ENCODE data around the gene STRN3.
"Not testable (repeated sequence)": the region's sequence is repeated elsewhere in the genome, so short reads cannot be mapped to it uniquely, and the experiment has no call there.

The STRN3 gene

GRCh38 chr14:31026077-31026449, at the start of gene STRN3:
Gene STRN3, minus strand, starts transcription at chr14:31026379. Its CDS starts 194 bp downstream, at chr14:31026185.
- DNase-seq (ENCODE audit: low read depth), result no peak

DNA sequence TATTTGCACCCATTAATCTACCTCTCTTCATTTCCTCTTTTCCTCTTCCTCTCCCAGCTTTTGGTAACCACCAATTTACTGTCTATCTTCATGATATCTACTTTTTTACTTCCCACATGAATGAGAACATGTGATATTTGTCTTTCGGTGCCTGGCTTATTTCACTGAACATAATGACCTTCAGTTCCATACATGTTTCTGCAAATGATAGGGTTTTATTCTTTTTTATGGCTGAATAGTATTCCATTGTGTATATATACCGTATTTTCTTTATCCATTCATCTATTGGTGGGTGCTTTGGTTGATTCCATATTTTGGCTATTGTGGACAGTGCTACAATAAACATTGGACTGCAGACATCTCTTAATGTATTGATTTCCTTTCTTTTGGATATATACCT, 49.0 kb upstream of the STRN3 start:
- no peak for DNase-seq (ENCODE audit: low read depth)

DNA sequence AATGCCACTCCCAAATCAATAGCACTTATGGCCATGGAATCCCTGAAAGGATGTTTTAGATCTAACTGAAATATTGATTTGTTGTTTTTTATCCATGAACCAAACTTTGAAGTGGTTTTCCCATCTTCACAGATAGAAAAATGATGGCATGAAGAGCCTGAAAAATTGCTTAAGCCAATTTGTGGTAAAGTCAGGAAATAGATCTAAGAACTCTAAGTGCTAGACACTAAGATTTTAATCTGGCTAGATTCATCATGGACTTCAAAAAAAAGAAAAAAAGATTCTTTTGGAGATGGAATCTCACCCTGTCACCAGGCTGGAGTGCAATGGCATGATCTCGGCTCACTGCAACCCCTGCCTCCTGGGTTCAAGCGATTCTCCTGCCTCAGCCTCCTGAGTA, 45.0 kb upstream of the STRN3 start:
- DNase-seq (ENCODE audit: low read depth), result no peak

DNA sequence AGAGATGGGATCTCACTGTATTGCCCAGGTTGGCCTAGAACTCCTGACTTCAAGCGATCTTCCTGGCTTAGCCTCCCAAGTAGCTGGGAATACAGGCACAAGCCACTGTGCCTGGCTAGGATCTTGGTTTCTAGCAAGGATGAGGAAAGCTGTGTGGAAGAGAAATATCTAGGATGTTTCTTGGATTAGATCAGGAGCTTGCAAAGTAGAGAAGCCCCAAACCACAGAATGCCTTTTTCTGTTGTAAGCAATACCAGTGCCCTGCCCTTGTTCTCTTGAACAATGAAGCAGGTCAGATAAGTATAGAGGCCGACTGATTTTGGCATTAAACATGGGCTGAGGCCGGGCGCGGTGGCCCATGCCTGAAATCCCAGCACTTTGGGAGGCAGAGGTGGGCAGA, 44.3 kb upstream of the STRN3 start:
- no peak for DNase-seq (ENCODE audit: low read depth)

DNA sequence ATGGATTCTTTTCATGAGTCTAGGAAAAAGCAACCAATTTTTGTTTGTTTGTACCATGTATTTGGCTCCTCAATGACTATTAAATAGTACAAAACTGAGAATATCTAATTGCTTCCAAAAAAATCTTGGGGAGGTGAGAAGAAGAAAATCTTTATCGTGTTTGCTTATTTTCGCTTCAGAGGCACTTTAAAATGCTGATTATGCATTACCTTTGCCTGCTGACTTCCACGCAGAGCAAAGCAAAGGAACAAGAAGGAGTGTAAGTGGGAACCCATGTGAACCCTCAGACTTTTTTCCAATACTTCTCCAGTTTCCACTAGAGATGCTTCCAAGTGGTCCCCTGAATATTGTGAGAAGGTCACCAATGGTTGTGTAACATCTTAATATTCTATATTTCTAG, 43.2 kb upstream of the STRN3 start:
- no peak for DNase-seq (ENCODE audit: low read depth)

GRCh38 chr14:31068235-31068634, 42.1 kb upstream of the STRN3 start:
- DNase-seq (ENCODE audit: low read depth), result no peak

DNA sequence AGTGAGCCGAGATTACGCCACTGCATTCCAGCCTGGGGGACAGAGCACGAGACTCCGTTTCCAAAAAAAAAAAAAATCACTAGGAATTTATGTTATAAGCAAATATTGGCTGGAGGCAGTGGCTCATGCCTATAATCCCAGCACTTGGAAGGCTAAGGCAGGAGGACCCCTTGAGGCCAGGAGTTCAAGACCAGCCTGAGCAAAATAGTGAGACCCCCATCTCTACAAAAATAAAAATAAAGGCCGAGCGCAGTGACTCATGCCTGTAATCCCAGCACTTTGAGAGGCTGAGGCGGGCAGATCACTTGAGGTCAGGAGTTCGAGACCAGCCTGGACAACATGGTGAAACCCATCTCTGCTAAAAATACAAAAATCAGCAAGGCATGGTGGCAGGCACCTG, 36.7 kb upstream of the STRN3 start:
- not testable (repeated sequence) for DNase-seq (ENCODE audit: low read depth)

DNA sequence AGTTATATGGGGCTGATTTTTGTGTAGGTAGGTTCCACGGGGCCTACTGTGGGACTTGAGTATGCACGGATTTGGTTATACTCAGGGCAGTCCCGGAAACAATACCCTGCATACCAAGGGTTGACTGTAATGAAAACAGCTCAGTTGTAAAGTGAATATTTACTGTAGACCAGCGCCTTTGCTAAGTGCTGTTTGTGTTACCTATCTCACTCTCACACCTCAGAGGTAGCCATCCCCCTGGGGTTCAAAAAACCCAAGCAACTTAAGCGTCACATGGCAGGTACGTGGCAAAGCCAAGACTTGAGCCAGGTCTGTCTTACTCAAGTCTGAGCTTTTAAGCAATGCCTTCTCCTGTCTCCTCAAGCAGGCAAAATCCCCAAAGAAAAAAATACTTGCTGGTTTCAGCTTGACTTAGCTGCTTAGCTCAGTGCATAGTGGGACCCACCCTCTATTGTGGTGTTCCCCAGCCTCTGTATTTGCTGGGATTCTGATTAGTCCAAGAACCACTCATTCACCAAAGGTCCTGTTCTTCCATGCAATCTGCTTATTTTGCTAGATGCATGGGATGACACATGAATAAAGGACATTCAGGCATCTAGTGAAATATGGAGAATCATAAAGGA, 34.2 kb upstream of the STRN3 start:
- DNase-seq (ENCODE audit: low read depth), result no peak

- no peak for DNase-seq (ENCODE audit: low read depth)
Measured at GRCh38 chr14:31059152-31059924, 33.2 kb upstream of the STRN3 start.

DNA sequence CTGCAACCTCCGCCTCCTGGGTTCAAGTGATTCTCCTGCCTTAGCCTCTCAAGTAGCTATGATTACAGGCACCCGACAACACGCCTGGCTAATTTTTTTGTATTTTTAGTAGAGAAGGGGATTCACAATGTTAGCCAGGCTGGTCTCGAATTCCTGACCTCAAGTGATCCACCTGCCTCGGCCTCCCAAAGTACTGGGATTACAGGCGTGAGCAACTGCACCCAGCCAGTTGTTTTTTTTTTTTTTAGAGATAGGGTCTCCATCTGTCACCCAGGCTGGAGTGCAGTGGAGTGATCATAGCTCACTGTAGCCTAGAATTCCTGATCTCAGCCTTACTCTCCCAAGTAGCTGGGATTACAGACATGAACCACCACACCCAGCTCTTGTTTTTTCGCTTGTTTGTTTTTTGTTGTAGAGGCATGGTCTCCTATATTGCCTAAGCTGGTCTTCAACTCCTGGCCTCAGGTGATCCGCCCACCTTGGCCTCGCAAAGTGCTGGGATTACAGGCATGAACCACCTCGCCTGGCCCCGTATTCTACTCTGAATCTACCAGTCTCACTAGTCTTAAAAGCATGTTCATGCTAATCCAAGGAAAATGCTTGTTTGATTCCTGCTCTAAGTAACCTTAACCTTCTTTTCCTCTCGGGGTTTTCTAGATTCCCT, 31.7 kb upstream of the STRN3 start:
- no peak for DNase-seq (ENCODE audit: low read depth)

DNA sequence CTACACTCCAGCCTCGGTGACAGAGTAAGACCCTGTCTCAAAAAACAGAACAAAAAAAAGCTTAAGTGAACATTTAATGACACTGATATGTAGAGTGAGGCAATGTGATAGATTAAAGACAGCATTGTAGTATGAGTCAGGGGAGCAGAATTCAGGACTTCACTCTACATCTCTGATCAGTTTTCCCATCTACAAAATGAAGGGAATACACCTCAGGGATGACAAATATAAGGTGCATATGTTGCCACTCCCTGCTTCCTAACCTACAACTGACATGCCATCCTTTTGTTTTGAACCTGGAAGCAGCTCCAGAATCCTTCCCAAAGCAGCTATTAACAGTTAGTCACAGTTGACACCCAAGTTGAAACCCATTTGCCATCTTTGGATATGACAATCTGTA, 30.9 kb upstream of the STRN3 start:
- DNase-seq (ENCODE audit: low read depth), result no peak

- DNase-seq (ENCODE audit: low read depth), result not testable (repeated sequence)
Measured at GRCh38 chr14:31052905-31053586, 26.9 kb upstream of the STRN3 start.

GRCh38 chr14:31051511-31051910, 25.3 kb upstream of the STRN3 start:
- DNase-seq (ENCODE audit: low read depth), result no peak

DNA sequence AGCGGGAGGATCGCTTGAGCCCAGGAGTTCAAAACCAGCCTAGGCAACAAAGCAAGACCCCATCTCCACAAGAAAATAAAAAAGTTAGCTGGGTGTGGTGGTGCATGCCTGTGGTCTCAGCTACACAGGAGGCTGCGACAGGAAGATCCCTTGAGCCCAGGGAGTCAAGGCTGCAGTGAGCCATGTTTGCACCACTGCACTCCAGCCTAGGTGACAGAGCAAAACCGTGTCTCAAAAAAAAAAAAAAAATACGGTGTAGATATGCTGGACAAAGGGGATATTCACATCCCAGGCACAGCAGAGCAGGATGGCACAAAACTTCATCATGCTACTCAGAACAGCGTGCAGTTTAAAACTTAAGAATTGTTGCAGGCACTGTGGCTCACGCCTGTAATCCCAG, 24.8 kb upstream of the STRN3 start:
- DNase-seq (ENCODE audit: low read depth), result no peak

DNA sequence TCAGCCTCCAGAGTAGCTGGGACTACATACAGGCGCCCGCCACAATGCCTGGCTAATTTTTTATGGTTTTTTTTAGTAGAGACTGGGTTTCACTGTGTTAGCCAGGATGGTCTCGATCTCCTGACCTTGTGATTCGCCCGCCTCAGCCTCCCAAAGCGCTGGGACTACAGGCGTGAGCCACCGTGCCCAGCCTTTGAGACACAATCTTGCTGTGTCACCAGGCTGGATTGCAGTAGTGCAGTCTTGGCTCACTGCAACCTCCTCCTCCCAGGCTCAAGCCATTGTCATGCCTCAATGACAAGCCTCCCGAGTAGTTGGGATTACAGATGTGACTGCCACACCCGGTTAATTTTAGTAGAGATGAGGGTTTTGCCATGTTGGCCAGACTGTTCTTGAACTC, 21.3 kb upstream of the STRN3 start:
- DNase-seq (ENCODE audit: low read depth), result no peak

DNA sequence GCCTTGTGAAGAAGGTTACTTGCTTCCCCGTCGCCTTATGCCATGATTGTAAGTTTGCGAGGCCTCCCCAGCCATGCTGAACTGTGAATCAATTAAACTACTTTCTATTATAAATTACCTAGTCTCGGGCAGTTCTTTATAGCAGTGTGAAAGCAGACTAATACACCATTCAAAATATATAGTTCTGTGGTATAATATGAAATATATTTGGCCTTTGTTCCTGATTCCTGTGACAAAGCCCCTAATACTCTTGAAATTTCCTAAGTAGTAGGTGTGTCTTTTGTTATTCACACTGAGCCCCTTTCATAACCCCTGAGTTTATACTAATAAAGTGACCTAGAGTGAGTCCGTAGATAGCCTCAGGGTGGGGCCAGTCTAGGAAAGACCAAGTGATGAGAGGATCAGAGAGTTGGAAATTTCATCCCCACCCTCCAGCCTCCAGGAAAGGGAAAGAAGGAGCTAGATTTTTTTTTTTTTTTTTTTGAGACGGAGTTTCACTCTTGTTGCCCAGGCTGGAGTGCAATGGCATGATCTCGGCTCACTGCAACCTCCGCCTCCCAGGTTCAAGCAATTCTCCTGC, 19.4 kb upstream of the STRN3 start:
- no peak for DNase-seq (ENCODE audit: low read depth)

DNA sequence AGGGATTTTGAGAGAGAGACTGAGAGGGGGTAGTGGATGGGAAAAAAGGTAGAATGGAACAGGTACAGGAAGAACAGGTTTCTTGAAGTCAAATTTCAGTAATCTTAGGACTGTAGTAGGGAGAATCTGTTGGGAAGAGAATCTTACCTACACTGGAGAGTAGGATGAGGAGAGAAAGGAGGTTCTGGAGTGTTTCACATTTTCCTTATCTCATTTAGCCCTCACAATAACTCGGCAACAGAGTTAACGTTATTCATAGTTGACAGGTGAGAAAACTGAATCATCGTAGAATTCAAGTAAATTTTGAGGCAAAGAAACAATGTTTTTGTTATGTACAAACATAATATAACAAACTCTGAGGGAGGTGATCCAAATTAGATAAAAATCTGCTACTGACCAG, 17.2 kb upstream of the STRN3 start:
- DNase-seq (ENCODE audit: low read depth), result no peak

DNA sequence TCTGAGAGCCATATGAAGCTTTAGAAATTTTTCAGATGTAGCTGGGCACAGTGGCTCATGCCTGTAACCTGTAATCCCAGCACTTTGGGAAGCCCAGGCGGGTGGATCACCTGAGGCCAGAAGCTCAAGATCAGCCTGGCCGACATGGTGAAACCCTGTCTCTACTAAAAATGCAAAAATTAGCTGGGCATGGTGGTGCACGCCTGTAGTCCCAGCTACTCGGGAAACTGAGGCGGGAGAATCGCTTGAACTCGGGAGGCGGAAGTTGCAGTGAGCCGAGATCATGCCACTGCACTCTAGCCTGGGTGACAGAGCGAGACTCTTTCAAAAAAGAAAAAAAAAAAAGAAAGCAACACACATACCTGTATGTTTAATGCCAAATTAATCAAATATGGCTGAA, 16.7 kb upstream of the STRN3 start:
- DNase-seq (ENCODE audit: low read depth), result not testable (repeated sequence)

DNA sequence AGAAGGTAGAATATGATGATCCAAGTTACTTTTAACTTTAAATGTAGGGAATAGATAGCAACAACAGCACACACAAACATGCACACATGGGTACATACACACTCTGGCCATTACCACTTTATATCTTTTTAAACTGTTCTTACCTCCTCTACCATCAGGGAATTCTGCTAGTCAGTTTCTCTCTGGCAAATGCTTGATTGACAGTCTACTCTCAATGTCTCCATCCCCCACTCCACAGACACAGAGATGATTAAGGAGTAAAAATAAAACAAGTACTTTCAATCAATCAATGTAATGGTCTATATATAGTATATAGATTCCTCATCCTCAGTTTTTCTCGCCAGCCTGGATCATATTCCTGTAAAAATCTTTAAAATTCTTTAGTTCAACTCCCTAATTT, 16.1 kb upstream of the STRN3 start:
- no peak for DNase-seq (ENCODE audit: low read depth)

DNA sequence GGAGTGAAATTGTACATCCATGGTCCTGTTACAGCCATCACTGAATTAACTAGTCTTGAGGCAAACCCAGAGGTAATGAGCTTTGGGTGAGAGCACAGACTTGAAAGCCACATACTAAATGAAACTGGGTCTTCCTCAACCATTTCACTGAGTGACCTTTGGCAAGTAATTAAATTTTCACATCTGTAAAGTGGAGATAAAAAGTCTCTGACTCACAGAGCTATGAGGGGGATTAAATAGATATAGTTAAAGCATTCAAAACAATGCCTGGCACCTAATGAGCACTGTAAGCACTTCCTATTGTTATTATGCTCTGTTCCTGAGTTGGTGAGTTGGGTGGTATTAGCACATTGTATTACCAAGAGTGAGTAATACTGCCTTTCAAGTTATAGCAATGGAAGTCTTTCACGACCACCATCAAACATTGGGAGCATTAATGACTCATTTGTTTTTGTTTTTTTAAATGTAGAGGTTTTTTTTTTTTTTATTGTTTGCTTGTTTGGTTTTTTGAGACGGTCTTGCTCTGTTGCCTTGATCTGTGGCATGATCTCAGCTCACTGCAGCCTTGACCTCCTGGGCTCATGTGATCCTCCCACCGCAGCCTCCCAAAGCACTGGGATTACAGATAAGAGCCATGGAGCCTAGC, 12.5 kb upstream of the STRN3 start:
- no peak for DNase-seq (ENCODE audit: low read depth)

GRCh38 chr14:31037709-31038221, 11.6 kb upstream of the STRN3 start:
- DNase-seq (ENCODE audit: low read depth), result no peak

DNA sequence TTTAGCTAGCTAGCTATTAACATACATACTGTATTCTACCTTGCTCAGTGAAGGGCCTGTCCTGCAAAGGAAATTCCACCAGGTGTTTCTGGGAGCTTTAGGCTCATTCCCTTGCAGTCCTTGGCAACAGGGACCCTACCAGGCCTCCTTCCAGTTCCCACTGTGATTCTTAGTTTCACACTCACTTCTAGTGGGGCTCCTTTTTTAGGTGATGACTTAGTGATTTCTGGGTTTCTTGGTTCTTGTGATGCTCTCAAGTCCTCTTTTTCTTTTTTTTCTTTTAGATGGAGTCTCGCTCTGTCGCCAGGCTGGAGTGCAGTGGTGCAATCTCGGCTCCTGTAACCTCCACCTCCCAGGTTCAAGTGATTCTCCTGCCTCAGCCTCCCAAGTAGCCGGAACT, 10.4 kb upstream of the STRN3 start:
- DNase-seq (ENCODE audit: low read depth), result no peak

Data from stimulated activated CD8-positive, alpha-beta memory T cell treated with anti-CD3 and anti-CD28 coated beads, Interleukin-12 subunit alpha, Interleukin-12 subunit beta, amount 100 ng/mL, for 4 hours (primary cell).